Hematopoietic multipotent progenitor cell treated with erythropoietin and hydrocortisone succinate and interleukin-3 and kit ligand, for 17 days (in vitro differentiated cells): ENCODE measurements around the gene PRKCE.

ENCODE experiments used
- DNase-seq: peaks from one replicate; pipeline ENCODE4 v3.0.0-alpha.2; 2015; ENCODE audit warnings: low spot score

The PRKCE gene

DNA sequence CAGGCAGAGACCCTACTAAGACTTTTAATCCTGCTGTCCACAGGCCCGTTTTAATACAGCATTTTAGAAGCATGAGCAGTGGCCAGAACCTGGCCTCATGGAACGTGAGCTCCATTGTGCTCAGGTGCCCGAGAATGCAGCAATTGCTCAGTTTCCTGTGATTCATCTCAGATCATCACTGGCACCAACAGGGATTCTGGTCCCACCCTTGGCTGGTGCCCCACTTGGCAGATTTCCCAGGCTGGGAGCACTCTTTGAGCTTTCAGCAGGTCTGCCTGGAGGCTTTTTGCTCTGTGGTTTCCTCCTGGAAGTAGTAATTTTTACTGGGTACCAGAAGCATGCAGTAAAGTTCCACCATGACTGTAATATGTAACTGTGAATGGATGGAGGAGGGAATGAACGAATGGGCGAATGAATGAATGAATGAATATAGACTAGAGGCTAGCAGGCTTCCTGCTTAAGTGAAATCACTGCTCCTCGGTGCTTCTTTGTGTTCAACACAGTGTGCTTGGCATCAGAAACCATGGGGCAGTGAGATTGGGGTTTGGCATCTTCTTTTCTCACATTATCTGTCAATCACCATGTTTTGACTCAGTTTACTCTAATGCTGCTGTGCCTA lies 312.9 kb downstream of the PRKCE start:
- no peak for DNase-seq

DNA sequence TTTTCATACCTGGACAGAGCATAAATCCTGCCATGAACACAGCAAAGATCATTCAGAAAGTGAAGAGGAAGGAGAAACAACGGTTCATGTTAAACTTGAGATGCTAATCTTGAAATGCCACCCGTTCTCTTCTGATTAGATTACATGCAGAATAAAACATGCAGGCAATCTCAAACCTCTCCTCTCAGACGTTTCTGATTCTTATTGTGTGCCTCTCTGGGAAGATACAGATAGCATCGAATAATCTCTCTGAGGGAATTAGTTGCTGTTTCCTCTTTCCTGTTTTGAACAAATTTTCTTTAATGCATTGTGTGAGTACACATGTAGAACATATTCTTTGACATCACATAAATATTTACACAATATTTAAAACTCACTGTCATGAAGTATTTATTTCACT lies 313.4 kb downstream of the PRKCE start:
- no peak for DNase-seq

DNA sequence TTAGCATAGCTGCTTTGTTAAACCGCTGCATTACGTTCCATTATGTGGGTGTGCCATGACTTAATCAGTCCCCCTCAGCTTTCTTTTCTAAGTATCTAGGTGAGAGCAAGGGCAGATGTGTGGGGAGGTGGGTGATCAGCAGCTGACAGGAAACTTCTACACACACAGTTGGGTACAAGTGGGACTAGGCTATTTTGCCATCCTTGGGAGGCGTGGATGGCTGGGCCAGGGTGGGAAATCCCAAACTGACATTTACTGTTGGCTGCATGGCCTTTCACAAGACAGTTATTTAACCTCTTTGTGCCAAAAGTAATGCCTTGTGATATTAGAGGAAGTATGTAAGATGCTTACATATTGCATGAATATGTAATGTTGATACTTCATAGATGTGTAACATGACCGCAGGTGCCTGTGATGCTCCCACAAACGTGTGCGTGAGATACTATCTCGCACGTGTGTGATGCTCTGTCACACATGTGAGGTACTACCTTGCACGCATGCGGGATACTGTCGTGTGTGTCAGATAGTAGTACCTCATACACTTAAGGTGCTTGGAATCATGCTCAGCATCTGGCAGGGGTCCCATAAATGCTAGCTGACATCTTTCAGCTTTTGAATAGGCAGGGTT lies 314.5 kb downstream of the PRKCE start:
- DNase-seq: no peak

DNA sequence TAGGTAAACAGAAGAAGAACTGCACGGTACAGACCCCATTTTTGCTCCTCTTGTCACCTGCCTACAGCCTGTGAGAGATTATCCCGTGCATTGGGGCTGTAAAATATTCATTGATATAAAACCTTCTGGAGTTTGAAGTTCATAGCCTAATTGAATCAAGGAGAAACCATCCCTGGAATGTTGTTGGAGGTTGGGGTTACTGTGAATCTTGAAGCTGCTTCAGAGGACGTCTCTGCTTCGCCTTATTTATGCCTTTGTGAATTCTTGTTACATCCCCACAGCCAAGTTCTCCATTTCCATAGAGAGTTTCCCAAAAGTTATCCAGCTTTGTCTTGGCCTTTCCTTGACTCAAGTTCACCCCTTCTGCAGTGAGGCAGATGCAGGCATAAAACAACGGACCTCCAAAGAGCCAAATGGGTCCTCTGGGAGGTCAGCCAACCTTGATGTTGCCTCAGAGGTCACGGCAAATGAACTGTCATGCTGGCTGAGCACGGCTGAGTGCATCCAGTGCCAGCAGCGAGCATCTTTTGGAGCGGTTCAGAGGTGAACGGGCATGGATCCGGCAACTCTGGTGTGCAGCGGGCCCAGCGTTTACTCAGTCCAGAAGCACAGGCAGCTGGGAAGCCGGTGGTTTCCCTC lies 317.6 kb downstream of the PRKCE start:
- no peak for DNase-seq

DNA sequence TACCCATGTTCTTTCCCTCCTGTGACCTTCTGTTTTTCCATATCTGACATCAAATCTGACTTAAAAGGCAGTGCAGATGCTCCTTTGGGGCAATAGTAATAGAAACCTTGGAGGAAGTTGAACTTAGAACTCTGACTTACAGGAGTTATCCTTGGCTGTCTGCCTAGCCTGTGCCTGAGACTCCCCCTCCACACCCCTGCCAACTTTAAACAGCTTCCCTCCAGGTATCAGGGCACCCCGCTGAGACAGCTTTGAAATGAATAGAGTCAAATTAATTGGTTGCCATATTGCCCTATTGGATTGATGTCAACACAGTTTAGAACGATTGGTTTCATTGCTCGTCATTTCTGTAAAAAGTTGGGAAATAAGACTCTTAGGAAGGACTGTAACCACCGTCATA lies 322.0 kb downstream of the PRKCE start:
- no peak for DNase-seq

DNA sequence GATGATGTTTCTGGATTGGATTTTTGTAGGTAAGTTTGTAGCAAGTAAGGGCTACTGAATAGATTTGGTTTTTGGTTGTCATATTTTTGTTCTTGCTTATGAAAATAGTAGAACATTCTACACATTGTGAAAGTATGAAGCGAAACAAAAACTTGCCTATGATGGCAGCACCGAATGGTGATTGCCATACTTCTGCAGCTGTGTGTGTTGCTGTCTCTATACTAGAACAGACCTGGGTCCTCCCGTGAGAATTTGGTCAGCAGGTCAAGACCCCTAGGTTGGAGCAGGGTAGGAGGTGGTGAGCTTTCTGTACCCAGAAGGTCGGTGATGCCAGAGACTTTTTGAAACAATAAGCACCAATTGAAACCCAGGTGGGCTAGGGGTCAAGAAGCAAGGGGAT lies 322.6 kb downstream of the PRKCE start:
- DNase-seq: no peak

DNA sequence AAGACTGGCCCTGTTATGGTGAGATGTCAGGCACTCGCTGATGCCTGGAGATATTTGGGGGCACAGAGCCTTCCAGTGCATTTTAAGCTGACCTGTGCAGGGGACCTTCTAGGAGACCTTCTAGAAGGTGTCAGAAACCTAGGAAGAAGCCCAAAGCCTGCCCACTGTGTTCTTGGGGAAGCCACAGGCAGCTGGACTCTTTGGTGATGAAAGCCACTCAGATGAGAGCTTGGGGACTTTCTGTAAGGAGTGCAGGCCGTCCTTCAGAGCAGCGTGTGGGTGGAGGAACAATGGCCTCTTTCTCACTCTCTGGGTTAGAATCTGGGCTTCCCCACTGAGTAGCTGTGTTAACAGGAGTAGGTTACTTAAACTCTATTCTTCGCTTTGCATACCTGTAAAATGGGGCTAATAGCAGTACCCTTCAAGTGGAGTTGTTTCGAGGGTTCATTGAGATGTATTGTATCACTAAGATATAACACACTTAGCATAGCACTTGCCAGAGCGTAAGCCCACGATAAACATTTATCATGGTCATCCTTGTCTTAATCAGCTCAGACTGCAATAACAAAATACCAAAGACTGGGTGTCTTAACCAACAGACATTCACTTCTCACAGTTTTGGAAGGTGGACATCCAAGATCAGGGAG lies 323.4 kb downstream of the PRKCE start:
- DNase-seq: no peak

DNA sequence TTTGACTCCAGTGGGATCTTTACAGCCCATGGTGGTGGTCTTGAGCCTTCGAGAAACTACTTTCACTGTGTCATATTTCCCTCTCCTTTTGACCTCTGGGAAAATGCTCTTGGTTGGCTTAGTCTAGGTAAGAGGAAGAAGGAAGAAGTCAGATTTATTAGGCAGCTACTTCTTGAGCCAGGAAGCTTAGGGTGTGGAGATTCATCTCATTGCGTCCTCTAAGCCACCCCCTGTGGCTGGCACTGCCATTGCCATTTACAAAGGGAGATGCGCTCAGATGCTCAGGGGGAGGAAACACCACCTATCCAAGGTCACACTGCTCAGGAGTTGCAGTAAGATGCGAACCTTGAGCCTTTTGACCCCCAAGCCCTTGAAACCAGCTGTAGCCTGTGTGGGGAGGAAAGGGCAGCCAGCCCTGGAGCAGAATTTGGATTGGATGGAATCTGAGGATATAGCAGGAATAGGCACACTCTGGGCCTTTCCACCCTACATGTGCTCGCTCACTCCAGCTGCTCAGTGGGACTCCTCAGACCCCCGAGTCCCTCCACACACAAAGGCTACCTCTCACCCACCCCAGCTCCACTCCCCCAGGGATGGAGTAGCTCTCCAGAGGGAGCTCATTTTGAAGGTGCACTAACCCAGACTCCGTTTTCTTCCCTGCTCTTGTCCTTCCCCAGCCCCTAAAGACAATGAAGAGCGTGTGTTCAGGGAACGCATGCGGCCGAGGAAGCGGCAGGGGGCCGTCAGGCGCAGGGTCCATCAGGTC lies 324.5 kb downstream of the PRKCE start:
- DNase-seq: no peak

DNA sequence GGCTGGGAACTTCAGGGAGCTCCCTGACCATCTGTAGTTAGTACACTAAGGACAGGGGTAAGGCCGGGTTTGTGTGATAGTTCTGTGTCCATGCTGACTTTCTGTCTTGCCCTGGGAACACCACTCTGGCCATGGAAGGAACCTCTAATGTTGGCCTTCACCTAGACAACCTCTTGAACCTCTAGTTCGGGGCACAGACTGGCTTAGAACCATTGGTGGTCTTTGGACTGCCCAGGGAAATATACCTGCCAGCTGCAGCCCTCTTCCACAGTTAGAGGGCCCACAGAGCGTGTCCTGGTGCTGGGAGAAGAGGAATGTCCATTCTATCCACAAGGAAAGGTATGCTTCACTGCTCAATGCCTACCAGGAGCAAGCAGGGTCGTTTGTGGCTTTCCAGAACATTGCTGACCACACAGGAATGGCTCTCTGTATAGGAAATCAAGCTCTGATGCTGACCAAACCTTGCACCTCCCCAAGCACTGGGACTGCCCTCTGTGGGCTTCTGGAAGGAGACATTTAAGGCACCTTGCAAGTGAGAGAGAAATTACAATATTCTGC lies 326.9 kb downstream of the PRKCE start:
- DNase-seq: no peak

DNA sequence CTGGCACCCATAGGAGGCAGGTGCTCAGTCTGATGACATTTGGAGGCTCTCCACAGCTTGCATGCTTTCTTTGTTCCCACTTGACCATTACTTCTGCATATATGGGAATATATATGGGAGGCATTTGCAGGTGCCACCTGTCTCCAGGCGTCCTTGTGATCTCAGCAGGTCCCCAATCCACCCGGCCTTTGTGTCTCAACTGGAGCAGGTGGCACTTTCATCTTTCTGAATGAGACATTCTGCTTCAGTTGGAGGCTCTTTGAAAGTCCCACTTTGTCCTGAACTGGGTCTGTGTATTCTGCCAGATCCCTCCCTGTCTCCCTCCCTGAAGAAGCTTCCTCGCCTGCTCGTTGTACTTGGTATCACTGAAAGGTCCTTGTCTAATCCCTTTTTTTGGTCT lies 327.6 kb downstream of the PRKCE start:
- DNase-seq: no peak

DNA sequence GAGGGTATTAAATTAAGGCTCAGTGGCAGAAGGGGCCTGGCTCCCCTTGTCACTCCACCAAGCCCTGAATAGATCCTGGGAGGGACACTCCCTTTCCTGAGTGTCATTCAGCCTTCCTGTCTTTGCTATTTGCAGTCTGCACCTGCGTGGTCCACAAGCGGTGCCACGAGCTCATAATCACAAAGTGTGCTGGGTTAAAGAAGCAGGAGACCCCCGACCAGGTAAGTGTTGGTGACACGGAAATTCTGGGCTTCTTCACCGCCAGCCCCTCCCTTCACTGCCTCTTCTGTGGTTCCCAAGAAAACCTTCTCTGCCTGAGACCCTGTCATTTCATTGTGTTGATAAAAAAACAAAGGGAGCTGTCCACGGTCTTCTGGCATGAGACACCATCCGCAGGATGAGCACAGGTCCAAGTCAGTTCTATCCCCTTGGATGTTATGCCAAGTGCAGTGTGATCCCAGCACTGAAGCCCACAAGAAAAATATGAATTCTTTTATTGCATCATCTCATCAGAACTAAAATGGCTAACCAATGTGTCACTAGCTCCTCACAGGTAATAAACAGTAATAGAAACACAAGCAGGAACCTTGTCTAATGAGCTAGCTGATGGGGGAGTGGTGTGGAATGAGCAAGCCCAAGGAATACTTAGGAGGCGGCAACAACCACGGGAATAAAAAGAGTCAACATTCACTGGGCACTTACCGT lies 328.8 kb downstream of the PRKCE start:
- no peak for DNase-seq

DNA sequence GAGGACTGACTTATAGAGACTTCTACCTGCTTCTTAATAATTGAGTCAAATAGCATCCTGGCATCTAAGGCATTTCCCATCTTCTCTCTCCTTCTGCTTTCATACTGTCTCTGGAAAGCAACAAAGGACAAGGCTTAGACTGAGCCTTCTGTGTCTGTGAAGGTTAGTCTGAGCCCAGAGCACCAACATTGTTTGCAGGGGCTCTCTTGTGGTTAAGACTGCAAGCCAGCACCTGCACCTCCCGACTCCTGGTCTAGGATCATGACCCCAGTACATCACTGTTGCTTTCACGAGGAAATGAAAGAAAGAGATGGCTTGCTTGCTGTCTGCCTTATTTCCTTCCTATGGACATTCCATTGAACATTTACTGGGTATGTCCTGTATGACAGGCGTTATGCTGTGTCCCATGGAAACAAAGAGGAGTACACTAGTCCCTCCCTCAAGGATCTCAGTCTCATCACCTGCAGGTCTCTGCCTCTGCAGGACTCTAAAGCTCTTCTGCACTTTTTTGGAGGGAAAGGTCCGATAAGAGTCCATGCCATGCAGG lies 330.0 kb downstream of the PRKCE start:
- no peak for DNase-seq

DNA sequence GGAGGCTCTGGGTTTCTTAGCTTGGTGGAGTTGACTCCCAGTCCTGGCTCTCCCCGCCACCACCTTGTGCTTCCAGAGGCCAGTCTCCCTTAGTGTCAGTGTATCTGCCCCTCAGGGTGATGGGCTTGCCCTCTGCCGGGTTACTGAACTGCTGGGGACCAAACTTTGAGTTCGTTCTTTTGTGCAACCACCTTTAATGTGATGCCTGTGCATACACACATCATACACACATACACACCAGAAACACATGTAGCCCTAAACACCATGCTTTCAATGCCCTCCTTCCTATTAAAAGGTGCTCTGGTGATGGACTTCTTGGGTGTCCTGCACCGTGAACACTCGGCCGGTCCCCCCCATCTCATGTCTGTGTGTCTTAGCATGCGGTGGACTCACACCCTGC lies 330.6 kb downstream of the PRKCE start:
- DNase-seq: no peak

DNA sequence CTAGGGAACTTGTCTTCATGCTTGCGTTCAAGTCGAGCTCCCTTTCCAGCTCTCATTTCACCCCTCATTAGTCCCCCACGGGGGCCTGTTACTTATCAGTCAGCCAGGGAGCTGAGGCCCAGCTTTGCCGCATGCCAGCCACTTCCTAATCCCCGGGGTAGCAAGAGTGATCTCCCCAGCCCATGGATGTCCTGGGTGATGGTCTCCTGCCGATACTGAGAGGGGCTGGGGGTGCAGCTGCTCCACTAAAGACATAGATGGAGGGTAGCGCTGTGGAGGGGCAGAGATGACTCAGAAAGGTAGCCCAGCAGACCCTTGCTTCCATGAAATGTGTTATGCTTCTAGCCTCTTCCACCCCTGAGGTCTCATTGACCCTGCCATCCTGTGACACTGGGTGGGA lies 331.7 kb downstream of the PRKCE start:
- DNase-seq: no peak

DNA sequence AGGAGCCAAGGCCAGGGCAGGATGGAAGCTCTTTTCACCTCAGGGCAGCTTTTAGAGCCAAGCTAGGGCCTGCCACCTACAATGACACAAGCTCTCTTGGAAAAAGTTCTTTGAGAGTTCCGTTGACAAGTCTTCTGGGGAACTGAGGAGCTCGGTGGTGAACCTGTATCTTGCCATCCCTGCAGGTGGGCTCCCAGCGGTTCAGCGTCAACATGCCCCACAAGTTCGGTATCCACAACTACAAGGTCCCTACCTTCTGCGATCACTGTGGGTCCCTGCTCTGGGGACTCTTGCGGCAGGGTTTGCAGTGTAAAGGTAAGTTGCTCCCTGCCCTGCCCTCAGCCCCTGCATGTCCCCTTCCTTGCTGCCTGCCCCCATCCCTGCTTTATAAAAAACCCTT lies 332.9 kb downstream of the PRKCE start:
- no peak for DNase-seq

DNA sequence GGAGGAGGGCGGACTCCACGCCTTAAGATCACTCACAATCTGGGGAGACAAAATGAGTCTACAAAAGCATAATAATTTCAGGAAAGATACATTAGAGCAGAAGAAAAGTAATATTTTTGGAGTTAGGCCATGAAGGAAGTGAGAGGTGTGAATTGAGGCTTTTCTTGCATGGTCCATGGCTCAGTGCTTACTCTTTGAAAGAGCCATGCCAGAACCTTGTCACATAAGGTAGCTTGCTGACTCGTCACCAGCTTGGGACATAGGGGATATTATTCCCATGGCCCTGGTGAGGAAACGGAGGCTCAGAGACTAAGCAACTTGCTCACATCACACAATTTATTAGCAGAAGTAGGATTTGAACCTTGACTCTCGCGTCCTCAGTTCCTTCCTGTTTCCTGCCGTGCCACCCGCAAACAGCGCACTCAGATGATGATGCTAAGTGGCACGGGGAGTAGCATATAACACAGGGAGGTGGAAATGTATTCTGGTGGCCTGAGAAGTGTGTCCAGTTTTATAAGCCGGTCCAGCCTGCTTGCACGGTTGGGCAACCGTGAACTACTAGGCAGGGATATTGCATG lies 333.5 kb downstream of the PRKCE start:
- DNase-seq: no peak

DNA sequence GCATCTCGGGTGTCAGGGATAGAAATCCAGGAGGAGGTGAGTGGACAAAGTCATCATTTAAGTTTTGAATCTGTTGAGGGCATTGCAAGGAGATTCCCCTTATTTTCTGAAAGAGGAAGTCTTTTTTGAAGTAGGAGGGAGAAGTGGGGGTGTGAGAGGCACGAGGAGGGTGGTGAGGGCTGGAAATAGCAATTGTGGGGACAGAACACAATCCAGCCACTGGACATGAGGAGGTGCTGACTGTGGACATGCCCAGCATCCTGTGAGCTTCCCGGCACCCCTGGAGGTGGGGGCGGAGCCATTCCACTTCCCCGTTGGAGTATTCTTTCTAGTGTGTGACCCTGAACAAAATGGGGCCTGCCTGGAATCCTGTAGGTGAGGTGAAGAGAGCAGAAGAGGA lies 335.0 kb downstream of the PRKCE start:
- no peak for DNase-seq

DNA sequence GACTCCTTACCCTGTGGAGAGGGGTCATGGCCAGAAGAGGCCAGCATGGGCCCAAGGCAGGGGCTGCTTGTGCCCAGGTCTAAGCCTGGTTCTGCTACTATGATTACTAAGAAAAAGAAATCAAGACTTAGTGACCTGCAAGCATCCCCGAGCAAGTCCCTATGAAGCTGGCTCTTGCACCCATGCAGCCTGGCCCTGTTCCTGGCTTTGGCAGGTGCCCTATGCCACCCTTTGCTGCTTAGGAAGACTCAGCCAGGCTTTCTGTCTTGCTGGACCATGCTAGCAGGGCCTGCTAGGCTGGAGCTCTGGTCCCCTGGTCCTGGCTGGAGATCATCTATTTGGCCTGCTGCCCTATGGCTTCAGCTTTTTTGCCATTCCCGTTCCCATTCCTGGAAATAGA lies 336.4 kb downstream of the PRKCE start:
- DNase-seq: no peak

DNA sequence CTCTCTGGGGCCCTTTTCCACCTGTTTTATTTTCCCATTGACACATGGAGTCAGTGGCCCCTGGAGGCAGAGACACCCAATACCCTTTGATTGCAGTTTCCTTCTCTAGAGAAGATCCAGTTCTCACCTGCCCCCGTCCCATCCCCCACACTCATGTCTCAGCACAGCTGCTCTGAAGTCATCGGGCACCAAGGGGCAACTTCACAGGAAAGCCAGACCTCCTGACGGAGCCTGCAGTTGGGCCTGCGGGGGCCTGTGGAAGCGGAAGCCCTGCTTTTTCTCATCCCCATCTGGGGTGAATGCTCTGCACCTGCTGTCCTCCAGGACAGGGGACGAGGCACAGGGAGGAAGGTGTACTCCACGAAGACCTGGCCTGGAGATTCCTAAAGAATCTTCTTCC lies 337.4 kb downstream of the PRKCE start:
- DNase-seq: no peak

DNA sequence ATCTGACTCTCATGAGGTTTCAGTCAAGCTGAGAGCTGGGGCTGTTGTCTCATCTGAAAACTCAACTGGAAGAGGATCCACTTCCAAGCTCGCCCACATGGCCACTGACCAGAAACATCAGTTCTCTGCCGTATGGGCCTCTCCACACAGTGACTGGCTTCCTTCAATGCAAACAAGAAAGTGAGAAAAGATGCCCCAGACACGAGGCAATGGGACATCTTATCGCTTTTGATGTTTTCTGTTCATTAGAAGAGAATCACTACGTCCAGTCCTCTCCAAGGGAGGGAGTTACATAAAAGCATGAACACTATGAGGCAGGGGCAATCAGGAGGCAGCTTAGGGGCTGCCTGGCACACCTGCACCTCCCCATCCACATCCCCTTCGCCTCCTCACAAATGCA lies 338.7 kb downstream of the PRKCE start:
- DNase-seq: no peak
